Endothelial cell of umbilical vein (primary cell): ENCODE results near the gene ENKD1. TPM values are rescaled to one million over a fixed set of nuclear protein-coding genes. Genes with fewer than 3 reads are reported as not detected.
A peak's percentile ranks its signal among the peaks of the same experiment; 100 is the strongest.

Source experiments
- BruUV-seq: library from RNA; stranded (reverse); fragments of 400-500 nt; replicated peaks from 2 replicates; lab custom pipeline; 2021; lab: Mats Ljungman, UMichigan
- CTCF ChIA-PET: fragments of 300-600, 350-600 bp; sonication (Branson Sonifier 250); formaldehyde crosslinking; loops from one replicate; lab custom pipeline; 2021; ENCODE audit warnings: antibody characterized with exemption, inconsistent platforms; lab: Charles Lee
- POLR2A ChIA-PET: fragments of 300-600, 350-600 bp; sonication (Branson Sonifier 250); formaldehyde crosslinking; loops from one replicate; lab custom pipeline; 2021; ENCODE audit warnings: antibody characterized with exemption, inconsistent platforms; lab: Charles Lee
- DNase-seq: peaks from one replicate; pipeline ENCODE4 v3.0.0-alpha.2; 2011; ENCODE audit warnings: low read depth, low spot score
- FAIRE-seq: peaks from 2 replicates; lab custom pipeline; 2011; peaks lifted over from hg19 to GRCh38; lab: Jason Lieb, UNC
- H2AFZ ChIP-seq: 2 replicates; pipeline ENCODE4 v1.6.0; 2012; ENCODE audit warnings: low read depth, low read length, control low read depth, inconsistent platforms
- H3K27ac ChIP-seq: 2 replicates; pipeline ENCODE4 v1.5.1; 2011; ENCODE audit warnings: low read depth, mild to moderate bottlenecking, control low read depth, low read length, moderate library complexity; ENCODE audit not compliant: insufficient read depth
- H3K27me3 ChIP-seq, 2 experiments: 2 replicates each; pipeline versions ENCODE4 v1.6.0 to v1.6.1; 2011; ENCODE audit warnings: low read length in 2 of 2, mixed read lengths in 1 of 2; ENCODE audit not compliant: control insufficient read depth in 2 of 2, insufficient read depth in 2 of 2
- H3K36me3 ChIP-seq, 2 experiments: 2 replicates in 1 of 2; 3 replicates in 1 of 2; pipeline ENCODE4 v1.5.1; 2011; ENCODE audit warnings: low read length in 2 of 2, mild to moderate bottlenecking in 1 of 2, moderate library complexity in 1 of 2; ENCODE audit not compliant: control insufficient read depth in 2 of 2, insufficient read depth in 2 of 2; ENCODE audit errors: extremely low read depth in 1 of 2
- H3K4me1 ChIP-seq: 3 replicates; pipeline ENCODE4 v1.5.1; 2011; ENCODE audit warnings: mild to moderate bottlenecking, low read length; ENCODE audit not compliant: control insufficient read depth, insufficient read depth; ENCODE audit errors: extremely low read depth
- H3K4me2 ChIP-seq: 2 replicates; pipeline ENCODE4 v1.6.1; 2011; ENCODE audit warnings: low read length, control low read depth, mixed read lengths; ENCODE audit not compliant: insufficient read depth
- H3K4me3 ChIP-seq, 3 experiments: fragments of 200-600 bp in 1 of 3; sonication (generic), shearing (Covaris generic) in 1 of 3; replicated peaks in 1 of 3; 2 replicates each; pipeline ENCODE4 v1.5.1; 2011 to 2016; ENCODE audit warnings: control low read depth in 3 of 3, low read length in 3 of 3, mild to moderate bottlenecking in 2 of 3, inconsistent platforms in 1 of 3, low read depth in 1 of 3, moderate library complexity in 1 of 3; ENCODE audit not compliant: insufficient read depth in 1 of 3
- H3K79me2 ChIP-seq: 2 replicates; pipeline ENCODE4 v1.6.0; 2012; ENCODE audit warnings: low read length, inconsistent platforms; ENCODE audit not compliant: control insufficient read depth, insufficient read depth
- H3K9ac ChIP-seq: replicated peaks from 2 replicates; pipeline ENCODE3; 2011; ENCODE audit warnings: low read length, control low read depth; ENCODE audit not compliant: insufficient read depth; ENCODE audit errors: extremely low read depth
- H3K9me1 ChIP-seq: replicated peaks from 3 replicates; pipeline ENCODE4 v1.6.0; 2011; ENCODE audit warnings: mild to moderate bottlenecking, low read length; ENCODE audit not compliant: control insufficient read depth, insufficient read depth; ENCODE audit errors: extremely low read depth
- H3K9me3 ChIP-seq: replicated peaks from 2 replicates; pipeline ENCODE4 v1.5.1; 2012; ENCODE audit warnings: low read length, inconsistent platforms; ENCODE audit not compliant: control insufficient read depth, insufficient read depth
- H4K20me1 ChIP-seq: replicated peaks from 2 replicates; pipeline ENCODE3; 2011; ENCODE audit warnings: mild to moderate bottlenecking, low read length; ENCODE audit not compliant: control insufficient read depth, insufficient read depth; ENCODE audit errors: extremely low read depth
- CTCF ChIP-seq, 2 donors: IDR thresholded peaks; 1 replicate in 1 of 2; 2 replicates in 1 of 2; pipeline ENCODE4 v1.5.1; 2011; ENCODE audit warnings: low read length in 2 of 2, mild to moderate bottlenecking in 2 of 2, moderate library complexity in 2 of 2, control low read depth in 1 of 2, inconsistent platforms in 1 of 2, low read depth in 1 of 2; ENCODE audit not compliant: insufficient read depth in 1 of 2; ENCODE audit errors: extremely low read depth in 1 of 2
- EZH2 ChIP-seq: IDR thresholded peaks from 2 replicates; pipeline ENCODE4 v1.6.1; 2012; ENCODE audit warnings: borderline replicate concordance, low read depth, mild to moderate bottlenecking, moderate library complexity, low read length, inconsistent platforms; ENCODE audit not compliant: severe bottlenecking
- FOS ChIP-seq: IDR thresholded peaks from 2 replicates; pipeline ENCODE4 v1.6.1; 2011; ENCODE audit warnings: mild to moderate bottlenecking, low read length, moderate library complexity, borderline replicate concordance; ENCODE audit not compliant: insufficient read depth
- GATA2 ChIP-seq: IDR thresholded peaks from 2 replicates; pipeline ENCODE4 v1.7.0; 2011; ENCODE audit warnings: low read depth, mild to moderate bottlenecking, moderate library complexity, mixed read lengths, low read length; ENCODE audit not compliant: insufficient read length, insufficient read depth
- JUN ChIP-seq: IDR thresholded peaks from 2 replicates; pipeline ENCODE4 v1.6.1; 2011; ENCODE audit warnings: borderline replicate concordance, low read depth; ENCODE audit not compliant: insufficient read length, insufficient read depth
- MAX ChIP-seq: IDR thresholded peaks from 2 replicates; pipeline ENCODE4 v1.6.1; 2011; ENCODE audit not compliant: insufficient read depth, insufficient read length
- MYC ChIP-seq: IDR thresholded peaks from one replicate; pipeline ENCODE4 v1.6.1; 2011; ENCODE audit warnings: mild to moderate bottlenecking, low read depth, low read length
- POLR2A ChIP-seq: IDR thresholded peaks from 2 replicates; pipeline ENCODE4 v1.6.1; 2012; ENCODE audit warnings: low read depth, mild to moderate bottlenecking, control low read depth, low read length
- POLR2AphosphoS5 ChIP-seq: IDR thresholded peaks from 2 replicates; pipeline ENCODE4 v1.6.1; 2012; ENCODE audit warnings: low read depth, mild to moderate bottlenecking, control low read depth, low read length, moderate library complexity; ENCODE audit not compliant: insufficient read depth
- dilution Hi-C: fragments of 300-500 bp; cut with MboI; formaldehyde crosslinking; loops from one replicate; pipeline ENCODE4 v1.15.0; 2019; ENCODE audit warnings: low sequenced_read_pairs; ENCODE audit not compliant: extremely low pct_ligation_motif_present
- intact Hi-C: fragments of 100-400 bp; cut with micrococcal nuclease; formaldehyde crosslinking; loops from one replicate; pipeline ENCODE4 v1.10.0; 2022
- polyA plus RNA-seq, 4 experiments: library from polyadenylated mRNA; depleted of rRNA in 3 of 4; stranded (reverse) in 3 of 4; unstranded in 1 of 4; fragments of >200 nt; gene quantifications; 2 replicates each; pipeline versions ENCODE4 v1.2.1 to v1.2.3, GENCODE V29; 2011 to 2012; ENCODE audit warnings: missing spikeins in 1 of 4
- total RNA-seq: library from RNA; stranded (reverse); gene quantifications from 2 replicates; pipeline ENCODE4 v1.2.3, GENCODE V29; 2021

The ENKD1 gene
- total and polyA plus RNA-seq, 2 donors (not counting 3 experiments of a cell fraction or from before 2014, with no cell fraction given): 16.7 to 17.3 TPM

- Histone ChIP-seq H4K20me1 (no peaks in the 10 kb centered on the region), H3K79me2 (no peaks in the 10 kb centered on the region), H3K4me3 (peak overlapping the region; percentile 32 to 70 (median 64)), H3K9me1 (no peaks in the 10 kb centered on the region), H3K27ac (no peak overlapping the region), H3K9me3 (no peaks in the 10 kb centered on the region), H3K9ac (peak overlapping the region; percentile 51), H3K4me2 (peak overlapping the region; percentile 75), H2AFZ (no peak overlapping the region), H3K36me3 (peaks cover 0 to 6% of the 10 kb centered on the region in 2 experiments), H3K4me1 (peaks cover 9% of the 10 kb centered on the region), H3K27me3 (peaks cover 5% of the 10 kb centered on the region in 2 experiments)
- TF ChIP-seq CTCF (IDR thresholded peaks at IDR 0.05; ENCODE audit: extremely low read depth in 1 of 2, insufficient read depth in 1 of 2, low read depth in 1 of 2, low read length in 2 of 2) (no peak), JUN (no peak), MAX (no peak), FOS (no peak), GATA2 (no peak), EZH2 (no peak), MYC (no peak), POLR2A (no peak), POLR2AphosphoS5 (no peak)
- CTCF ChIA-PET: interaction anchor here (0.6 to 2.3 kb wide), 6 partner anchors 11 to 144 kb away, joined by 3 to 11 read pairs (median 4); partner anchors contain the start of gene CARMIL2
- no peak for DNase-seq
- dilution Hi-C loops (no loop called here), intact Hi-C loops (no loop called here)
- POLR2A ChIA-PET: interaction anchor here (1.5 kb wide), 1 partner anchor 138 kb away, joined by 3 read pairs; no protein-coding TSS in a partner anchor
- BruUV-seq: TSS peak; percentile 25
- FAIRE-seq: no peak
These were observed 7.5 kb downstream of the ENKD1 start for GRCh38 chr16:67658849-67659674.
